GM12872 (cell line): ENCODE measurements around the gene ELN.

Experiments
- CTCF ChIP-seq: IDR thresholded peaks from 3 replicates; pipeline ENCODE4 v1.5.1; 2011; ENCODE audit warnings: low read depth, mild to moderate bottlenecking, low read length, moderate library complexity; ENCODE audit not compliant: insufficient read depth

ELN gene

GRCh38 chr7:74019149-74019548 lies 8.8 kb upstream of the ELN start:
- TF ChIP-seq CTCF = no peak

DNA sequence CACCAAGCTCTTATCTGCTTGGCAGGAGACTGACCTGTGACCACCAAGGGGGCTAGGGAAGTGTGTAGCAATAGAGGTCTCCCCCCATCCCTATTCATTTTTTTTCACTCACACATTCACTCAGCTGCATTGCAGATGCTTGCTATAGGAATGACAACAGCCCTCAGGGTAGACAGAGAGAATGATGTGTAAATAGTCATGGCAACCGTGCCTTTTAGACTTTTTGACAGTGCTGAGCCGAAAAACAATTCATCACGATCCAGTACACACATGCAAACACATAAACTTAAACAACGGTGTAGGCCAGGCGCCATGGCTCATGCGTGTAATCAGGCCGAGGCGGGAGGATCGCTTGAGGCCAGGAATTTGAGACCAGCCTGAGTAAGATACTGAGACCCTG lies 7.6 kb upstream of the ELN start:
- TF ChIP-seq CTCF = no peak

DNA sequence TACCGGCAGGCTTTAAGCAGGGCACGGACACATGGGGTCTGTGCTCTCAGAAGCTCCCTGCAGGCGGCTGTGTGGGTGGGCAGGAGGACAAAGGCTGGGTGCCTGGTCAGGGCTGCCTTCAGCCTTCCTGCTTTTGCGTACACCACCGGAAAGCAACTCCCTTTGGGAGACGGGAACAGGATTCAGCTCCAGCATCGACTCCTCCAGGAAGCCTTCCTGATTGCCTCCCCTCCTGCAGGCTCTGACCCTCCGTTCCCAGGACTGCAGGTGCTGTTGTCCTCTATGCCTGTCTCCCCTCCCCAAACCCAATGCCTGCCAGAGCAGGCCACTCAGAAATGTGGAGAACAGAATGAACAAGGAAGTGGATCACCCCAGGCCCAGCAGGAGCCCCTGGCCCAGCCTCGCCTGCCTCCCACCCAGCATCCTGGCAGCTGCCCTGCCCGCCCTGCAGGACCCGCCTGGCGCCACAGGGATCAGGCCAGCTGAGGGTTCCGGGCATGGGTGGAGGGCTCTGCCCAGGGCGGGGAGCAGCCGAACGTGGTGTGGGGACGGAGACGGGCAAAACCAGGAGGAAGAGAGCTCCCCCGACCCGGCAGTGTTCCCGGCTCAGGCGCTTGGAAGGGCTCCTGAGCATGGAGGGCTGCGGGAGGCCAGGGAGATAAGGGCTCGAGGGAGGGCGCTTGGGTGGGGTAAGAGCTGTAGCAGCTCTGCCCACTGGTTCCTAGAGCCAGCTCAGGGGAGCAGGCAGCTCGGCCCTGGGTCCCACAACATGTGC lies 6.2 kb upstream of the ELN start:
- TF ChIP-seq CTCF = no peak

GRCh38 chr7:74022507-74022906 lies 5.5 kb upstream of the ELN start:
- TF ChIP-seq CTCF = no peak

DNA sequence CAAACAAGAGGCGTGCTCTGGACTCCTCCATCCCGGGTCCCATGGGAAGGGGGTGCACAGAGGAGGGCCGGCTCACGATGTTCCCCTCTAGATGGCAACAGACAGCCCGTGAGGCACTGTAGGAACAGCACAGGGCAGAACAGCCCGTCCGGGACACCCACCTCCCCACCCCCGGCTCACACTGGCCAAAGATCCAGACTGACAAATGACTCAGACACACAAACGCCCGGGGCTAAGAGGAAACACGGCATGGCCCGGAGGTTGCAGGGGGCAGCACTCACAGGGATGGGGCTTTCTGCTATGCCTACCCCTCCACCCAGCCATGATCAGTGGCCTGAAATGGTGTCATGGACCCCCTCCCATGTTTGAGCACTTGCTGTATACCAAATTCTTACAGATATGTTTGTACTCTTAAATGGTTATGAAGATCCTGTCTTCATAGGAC lies 4.9 kb upstream of the ELN start:
- no peak for TF ChIP-seq CTCF

DNA sequence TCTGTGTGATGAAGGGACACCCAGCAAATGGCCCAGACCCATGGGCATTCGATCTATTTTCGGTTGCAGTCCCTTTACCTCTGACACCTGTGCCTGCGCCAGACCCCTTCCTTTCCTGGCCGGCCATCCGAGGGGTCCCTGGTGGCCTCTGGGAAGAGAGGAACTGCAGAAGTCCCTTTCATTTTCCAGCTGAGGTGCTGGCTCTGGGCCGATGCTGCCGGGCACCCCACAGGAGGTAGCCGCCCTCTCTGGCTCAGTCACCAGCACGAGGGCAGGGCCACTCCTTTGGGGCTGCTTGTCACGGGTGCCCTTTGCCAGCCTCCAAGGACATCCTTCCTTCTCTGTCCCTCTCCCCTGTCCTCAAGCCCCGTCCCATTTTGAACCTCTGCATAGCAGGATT lies 4.2 kb upstream of the ELN start:
- no peak for TF ChIP-seq CTCF

DNA sequence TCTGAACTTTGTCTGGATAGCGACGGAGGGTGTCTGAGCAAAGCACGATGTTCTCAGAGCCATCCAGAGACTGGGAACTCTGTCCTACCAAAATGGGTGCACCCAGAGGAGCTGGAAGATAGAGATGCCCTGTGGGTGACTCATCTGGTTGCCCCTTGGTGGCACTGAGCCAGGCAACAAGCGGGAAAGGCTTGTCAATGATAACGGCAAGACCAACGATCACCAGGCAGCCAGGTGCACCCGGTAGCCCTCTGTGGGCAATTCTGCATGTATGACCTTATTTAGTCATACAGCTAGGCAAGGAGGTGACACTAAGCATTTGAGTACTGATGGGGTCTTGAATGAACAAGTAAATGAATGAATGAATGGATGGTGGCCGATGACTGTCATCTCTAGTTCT lies 2.8 kb upstream of the ELN start:
- no peak for TF ChIP-seq CTCF
